ENCODE data around the gene PLXNB1.

GRCh38 chr3:48412375-48413001 lies 17.4 kb downstream of the PLXNB1 start:
- TF ChIP-seq TAF1 (IDR thresholded peaks at IDR 0.05; ENCODE audit: borderline replicate concordance, insufficient read depth, low read length) (no peak), REST (IDR thresholded peaks at IDR 0.05; ENCODE audit: insufficient read depth in 1 of 2, low read depth in 2 of 2, low read length in 2 of 2) (no peak), POLR2AphosphoS5 (IDR thresholded peaks at IDR 0.05; ENCODE audit: low read depth, low read length) (no peak), SIN3A (IDR thresholded peaks at IDR 0.05; ENCODE audit: borderline replicate concordance, insufficient read depth, low read length) (no peak), FOXP2 (optimal IDR thresholded peaks at IDR 0.05; ENCODE audit: borderline replicate concordance, extremely low read depth, extremely low read length, insufficient read depth) (no peak)

Measured in PFSK-1 (cell line).